SK-N-MC (cell line): ENCODE measurements around the gene MESP2.

Source experiments
- EZH2 ChIP-seq: fragments of 200-600 bp; sonication (generic); IDR thresholded peaks from one replicate; pipeline ENCODE4 v1.6.1; 2017; ENCODE audit warnings: antibody characterized with exemption
- FOXP2 ChIP-seq: optimal IDR thresholded peaks from 2 replicates; pipeline ENCODE3; 2011; ENCODE audit warnings: mild to moderate bottlenecking, moderate library complexity; ENCODE audit not compliant: insufficient read depth; ENCODE audit errors: extremely low read length, control extremely low read depth
- POLR2AphosphoS5 ChIP-seq: IDR thresholded peaks from 2 replicates; pipeline ENCODE4 v1.6.1; 2012; ENCODE audit warnings: mild to moderate bottlenecking, low read depth, low read length, borderline replicate concordance

- TF ChIP-seq EZH2: no peak
- no peak for TF ChIP-seq POLR2AphosphoS5
- no peak for TF ChIP-seq FOXP2
These were observed 11.8 kb downstream of the MESP2 start for GRCh38 chr15:89787944-89788343.
